ENCODE results near the gene CAPNS1.

DNA sequence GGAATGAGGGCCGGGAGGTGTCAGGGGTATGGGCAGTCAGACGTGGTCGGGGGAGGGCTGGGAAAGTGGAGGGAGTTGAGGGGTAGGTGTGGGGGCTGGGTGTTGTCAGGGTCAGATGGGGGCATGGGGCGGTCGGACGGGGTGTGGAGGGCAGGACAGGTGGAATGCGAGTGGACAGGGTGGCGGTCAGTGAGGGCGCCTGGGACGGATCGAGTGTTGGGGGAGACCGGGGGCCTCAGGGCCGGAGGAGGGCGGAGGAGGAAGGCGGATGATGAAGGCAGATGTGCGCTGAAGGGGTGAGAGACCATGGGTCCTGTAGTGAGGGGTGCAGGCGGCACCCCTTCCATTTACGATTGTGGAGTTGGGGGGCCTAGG is 18.9 kb upstream of the CAPNS1 start:
- TF ChIP-seq, protein P1, sequence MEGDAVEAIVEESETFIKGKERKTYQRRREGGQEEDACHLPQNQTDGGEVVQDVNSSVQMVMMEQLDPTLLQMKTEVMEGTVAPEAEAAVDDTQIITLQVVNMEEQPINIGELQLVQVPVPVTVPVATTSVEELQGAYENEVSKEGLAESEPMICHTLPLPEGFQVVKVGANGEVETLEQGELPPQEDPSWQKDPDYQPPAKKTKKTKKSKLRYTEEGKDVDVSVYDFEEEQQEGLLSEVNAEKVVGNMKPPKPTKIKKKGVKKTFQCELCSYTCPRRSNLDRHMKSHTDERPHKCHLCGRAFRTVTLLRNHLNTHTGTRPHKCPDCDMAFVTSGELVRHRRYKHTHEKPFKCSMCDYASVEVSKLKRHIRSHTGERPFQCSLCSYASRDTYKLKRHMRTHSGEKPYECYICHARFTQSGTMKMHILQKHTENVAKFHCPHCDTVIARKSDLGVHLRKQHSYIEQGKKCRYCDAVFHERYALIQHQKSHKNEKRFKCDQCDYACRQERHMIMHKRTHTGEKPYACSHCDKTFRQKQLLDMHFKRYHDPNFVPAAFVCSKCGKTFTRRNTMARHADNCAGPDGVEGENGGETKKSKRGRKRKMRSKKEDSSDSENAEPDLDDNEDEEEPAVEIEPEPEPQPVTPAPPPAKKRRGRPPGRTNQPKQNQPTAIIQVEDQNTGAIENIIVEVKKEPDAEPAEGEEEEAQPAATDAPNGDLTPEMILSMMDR (IDR thresholded peaks at IDR 0.05 in 8 of 11, conservative IDR thresholded peaks at IDR 0.05 in 3 of 11): no peak
- no peak for TF ChIP-seq POLR2AphosphoS5 (IDR thresholded peaks at IDR 0.05)

Data from spleen (tissue), 7 donors.